GM10847 (cell line): ENCODE data around the gene NEU1.
A peak's percentile ranks its signal among the peaks of the same experiment; 100 is the strongest.

ENCODE experiments used
- POLR2A ChIP-seq: IDR thresholded peaks from 2 replicates; pipeline ENCODE4 v1.6.1; 2011; ENCODE audit not compliant: insufficient read length; ENCODE audit errors: extremely low read depth

The NEU1 gene

GRCh38 chr6:31897612-31898382 is 35.2 kb upstream of the NEU1 start, which contains the start of gene EHMT2:
Gene EHMT2, minus strand, starts transcription at chr6:31897698. Its CDS starts 21 bp downstream, at chr6:31897677.
- peak; percentile 59 for TF ChIP-seq POLR2A

- no peak for TF ChIP-seq POLR2A
Measured at GRCh38 chr6:31896856-31897611, 34.4 kb upstream of the NEU1 start.

- no peak for TF ChIP-seq POLR2A
Measured at GRCh38 chr6:31896493-31896855, 33.9 kb upstream of the NEU1 start.

GRCh38 chr6:31892821-31893220 is 30.2 kb upstream of the NEU1 start:
- no peak for TF ChIP-seq POLR2A

GRCh38 chr6:31889331-31889972 is 26.8 kb upstream of the NEU1 start:
- TF ChIP-seq POLR2A: no peak

- no peak for TF ChIP-seq POLR2A
Measured at GRCh38 chr6:31888276-31889258, 25.9 kb upstream of the NEU1 start.

GRCh38 chr6:31887173-31888007 is 24.8 kb upstream of the NEU1 start:
- TF ChIP-seq POLR2A: no peak

GRCh38 chr6:31886541-31886991 is 23.9 kb upstream of the NEU1 start:
- TF ChIP-seq POLR2A: no peak

- TF ChIP-seq POLR2A: no peak
Measured at GRCh38 chr6:31884528-31885035, 22.0 kb upstream of the NEU1 start.

- no peak for TF ChIP-seq POLR2A
Measured at GRCh38 chr6:31883676-31884075, 21.1 kb upstream of the NEU1 start.

GRCh38 chr6:31882344-31882743 is 19.7 kb upstream of the NEU1 start:
- no peak for TF ChIP-seq POLR2A

GRCh38 chr6:31881136-31881859 is 18.7 kb upstream of the NEU1 start:
- no peak for TF ChIP-seq POLR2A

GRCh38 chr6:31880616-31881015 is 18.0 kb upstream of the NEU1 start:
- TF ChIP-seq POLR2A: no peak
